ENCODE measurements around the gene OLFML2B.
A peak's percentile ranks its signal among the peaks of the same experiment; 100 is the strongest.

The OLFML2B gene

DNA sequence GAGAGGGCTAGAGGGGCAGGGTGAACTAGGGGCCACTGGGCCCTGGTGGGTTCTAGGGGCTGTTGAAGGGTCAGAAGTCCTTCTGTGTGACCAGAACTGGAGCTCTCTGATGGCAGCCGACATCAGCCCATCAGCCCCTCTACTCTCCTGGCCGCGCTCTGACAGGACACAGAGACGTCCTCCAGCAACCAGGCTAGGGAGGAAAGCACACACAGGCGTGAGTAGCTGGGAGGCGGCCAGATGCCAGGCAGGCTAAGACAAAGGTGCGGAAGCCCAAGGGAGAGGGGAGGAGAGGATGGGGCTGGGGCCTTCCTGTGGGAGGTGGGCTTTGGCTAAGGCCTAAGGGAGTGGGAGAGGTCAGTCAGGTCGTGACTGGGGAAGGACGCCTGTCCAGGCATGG lies 50.8 kb downstream of the OLFML2B start:
- TF ChIP-seq CTCF (IDR thresholded peaks at IDR 0.05; ENCODE audit: insufficient read depth, missing control alignments), result no peak
- FAIRE-seq, result no peak
- no peak for DNase-seq (ENCODE audit: insufficient read length, low spot score)

GRCh38 chr1:161970633-161971032 lies 53.0 kb downstream of the OLFML2B start:
- no peak for TF ChIP-seq CTCF (IDR thresholded peaks at IDR 0.05; ENCODE audit: insufficient read depth, missing control alignments)
- FAIRE-seq (no peak), DNase-seq (ENCODE audit: insufficient read length, low spot score) (no peak)

DNA sequence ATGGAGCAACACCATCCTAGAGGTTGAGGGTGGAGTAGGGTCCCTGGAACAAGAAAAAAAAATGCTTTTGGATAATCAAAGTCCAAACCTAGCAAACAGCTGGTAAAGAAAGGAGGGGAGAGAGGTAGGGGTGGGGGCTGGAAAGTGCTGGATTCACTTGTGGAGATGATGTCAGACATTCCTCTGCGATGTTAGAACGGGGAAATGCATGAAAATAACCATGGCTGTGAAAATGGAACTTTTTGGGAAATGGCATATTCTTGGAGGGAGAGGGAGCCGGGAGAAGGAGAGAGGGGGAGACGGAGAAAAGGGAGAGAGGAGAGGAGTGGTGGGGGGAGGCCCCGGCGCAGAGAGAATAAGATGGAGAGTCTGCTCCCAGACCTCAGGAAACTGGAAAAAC lies 53.6 kb downstream of the OLFML2B start:
- FAIRE-seq, result no peak
- DNase-seq (ENCODE audit: insufficient read length, low spot score), result no peak
- no peak for TF ChIP-seq CTCF (IDR thresholded peaks at IDR 0.05; ENCODE audit: insufficient read depth, missing control alignments)

DNA sequence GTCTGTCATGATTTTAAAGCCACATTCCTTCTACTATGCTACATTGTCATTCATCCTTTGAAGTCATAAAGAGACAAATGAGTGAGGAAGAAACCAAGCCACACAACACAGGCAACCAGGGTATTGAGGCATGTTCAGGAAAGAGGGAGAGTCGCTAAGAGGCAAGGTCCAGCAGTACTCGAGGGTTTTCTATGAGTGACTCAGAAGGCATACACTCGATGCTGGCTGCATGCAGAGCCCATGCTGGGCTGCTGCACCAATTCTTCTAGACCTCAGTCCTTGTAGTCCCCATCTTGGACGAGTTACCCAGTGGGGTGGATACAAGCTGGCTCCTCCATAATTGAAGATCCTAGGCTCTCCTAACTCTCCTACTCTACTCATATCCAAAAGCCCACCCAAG lies 57.6 kb downstream of the OLFML2B start:
- DNase-seq (ENCODE audit: insufficient read length, low spot score) (no peak), FAIRE-seq (no peak)
- no peak for TF ChIP-seq CTCF (IDR thresholded peaks at IDR 0.05; ENCODE audit: insufficient read depth, missing control alignments)

GRCh38 chr1:161962091-161962887 lies 61.4 kb downstream of the OLFML2B start:
- peak; percentile 46 for FAIRE-seq
- DNase-seq (ENCODE audit: insufficient read length, low spot score), result no peak
- no peak for TF ChIP-seq CTCF (IDR thresholded peaks at IDR 0.05; ENCODE audit: insufficient read depth, missing control alignments)

DNA sequence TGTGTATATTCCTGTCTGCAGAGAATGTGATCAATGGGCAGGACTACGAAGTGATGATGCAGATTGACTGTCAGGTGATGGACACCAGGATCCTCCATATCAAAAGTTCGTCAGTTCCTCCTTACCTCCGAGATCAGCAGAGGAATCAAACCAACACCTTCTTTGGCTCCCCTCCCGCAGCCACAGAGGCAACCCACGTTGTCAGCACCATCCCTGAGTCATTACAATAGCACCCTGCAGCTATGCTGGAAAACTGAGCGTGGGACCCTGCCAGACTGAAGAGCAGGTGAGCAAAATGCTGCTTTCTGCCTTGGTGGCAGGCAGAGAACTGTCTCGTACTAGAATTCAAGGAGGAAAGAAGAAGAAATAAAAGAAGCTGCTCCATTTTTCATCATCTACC lies 65.2 kb downstream of the OLFML2B start:
- DNase-seq (ENCODE audit: insufficient read length, low spot score), result no peak
- TF ChIP-seq CTCF (IDR thresholded peaks at IDR 0.05; ENCODE audit: insufficient read depth, missing control alignments), result no peak
- FAIRE-seq, result no peak

DNA sequence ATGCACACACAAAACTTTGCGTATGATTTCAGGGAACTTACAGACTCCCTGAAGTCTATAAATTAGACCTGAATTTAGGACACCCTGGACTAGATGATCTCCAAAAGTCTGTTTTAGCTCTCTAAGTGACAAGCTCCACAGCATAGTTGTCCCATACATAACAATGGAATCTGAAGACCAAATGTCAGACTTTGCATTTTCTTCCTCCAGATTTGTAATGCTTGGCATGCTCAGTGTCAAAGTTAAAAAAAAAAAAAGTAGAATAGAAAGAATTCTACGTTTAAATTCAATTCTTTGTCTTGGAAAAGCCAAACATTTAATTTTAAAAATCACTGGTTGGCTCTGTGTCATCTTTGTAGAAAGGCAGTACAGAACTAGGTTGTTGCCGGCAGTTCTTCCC lies 66.7 kb downstream of the OLFML2B start:
- FAIRE-seq (no peak), DNase-seq (ENCODE audit: insufficient read length, low spot score) (no peak)
- TF ChIP-seq CTCF (IDR thresholded peaks at IDR 0.05; ENCODE audit: insufficient read depth, missing control alignments), result no peak
